ENCODE results near the gene DNM2. TPM values are rescaled to one million over a fixed set of nuclear protein-coding genes. Genes with fewer than 3 reads are reported as not detected.

DNM2 gene
- total RNA-seq, 4 donors from 2014 or later, result 353 to 827 (median 464) TPM

- H3K4me1 ChIP-seq, result no peaks in the 10 kb centered on the region
- H3K9me3 ChIP-seq, result no peaks in the 10 kb centered on the region
- DNase-seq, result peak in 2 of 3 donors; percentile 49 to 66
- H3K27me3 ChIP-seq, result no peaks in the 10 kb centered on the region
- TF ChIP-seq POLR2A (IDR thresholded peaks at IDR 0.05) (no peak), CTCF (IDR thresholded peaks at IDR 0.05) (no peak)
- peak overlapping the region in 2 of 4 donors; percentile 36 to 63 for H3K27ac ChIP-seq
- H3K4me3 ChIP-seq, result peak overlapping the region in 1 of 4 donors; percentile 3
- peaks cover 0 to 97% (median 4%) of the 10 kb centered on the region in 3 donors for H3K36me3 ChIP-seq
These were observed 79.8 kb downstream of the DNM2 start for GRCh38 chr19:10797541-10798256.

DNA sequence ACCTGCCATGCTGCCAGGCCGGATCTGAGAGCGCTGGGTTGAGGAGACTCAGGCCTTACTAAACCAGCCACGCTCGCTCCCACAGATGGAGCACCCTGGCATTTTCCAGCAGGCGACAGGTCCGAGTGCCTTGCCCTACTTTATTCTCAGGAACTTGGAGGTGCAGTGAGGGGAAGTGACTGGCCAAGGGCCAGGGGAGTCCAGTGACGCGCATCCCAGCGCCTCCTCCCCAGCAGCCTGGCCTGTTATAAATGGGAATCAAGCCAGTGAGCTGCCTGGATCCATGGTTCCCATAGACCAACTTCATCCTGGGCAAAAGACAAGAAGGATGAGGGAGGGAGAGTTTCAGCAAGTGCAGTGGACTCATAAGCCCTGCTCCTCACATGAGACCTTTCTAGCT, 82.6 kb downstream of the DNM2 start:
- no peaks in the 10 kb centered on the region for H3K4me1 ChIP-seq
- TF ChIP-seq POLR2A (IDR thresholded peaks at IDR 0.05) (no peak), CTCF (IDR thresholded peaks at IDR 0.05) (no peak)
- no peak overlapping the region for H3K27ac ChIP-seq
- H3K27me3 ChIP-seq, result no peaks in the 10 kb centered on the region
- DNase-seq, result no peak
- H3K4me3 ChIP-seq, result no peak overlapping the region
- no peaks in the 10 kb centered on the region for H3K9me3 ChIP-seq
- peaks cover 0 to 97% (median 4%) of the 10 kb centered on the region in 3 donors for H3K36me3 ChIP-seq

- H3K36me3 ChIP-seq, result peaks cover 0 to 97% (median 0%) of the 10 kb centered on the region in 3 donors
These were observed 84.6 kb downstream of the DNM2 start for GRCh38 chr19:10802479-10802878.

DNA sequence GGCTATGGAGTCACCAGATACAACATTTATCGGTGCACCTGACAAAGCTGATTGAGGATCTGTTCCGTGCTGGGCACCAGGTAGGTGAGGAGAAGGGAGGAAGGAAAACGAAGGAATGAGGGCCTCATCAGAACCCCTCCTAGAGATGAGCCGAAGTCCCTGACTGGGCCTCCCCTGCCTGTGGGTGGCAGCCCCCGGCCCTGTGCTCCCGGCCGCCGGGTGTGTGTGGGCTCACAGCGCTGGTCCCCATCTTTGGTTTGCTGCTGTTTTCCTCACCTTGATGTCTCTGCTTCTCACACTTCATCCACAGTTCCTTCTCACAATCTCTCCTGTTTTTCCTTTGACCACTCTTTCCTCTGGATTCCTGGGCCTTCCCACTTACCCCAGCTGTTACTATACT, 85.4 kb downstream of the DNM2 start:
- H3K27me3 ChIP-seq, result no peaks in the 10 kb centered on the region
- TF ChIP-seq POLR2A (IDR thresholded peaks at IDR 0.05) (no peak), CTCF (IDR thresholded peaks at IDR 0.05) (no peak)
- no peak overlapping the region for H3K27ac ChIP-seq
- no peaks in the 10 kb centered on the region for H3K9me3 ChIP-seq
- H3K4me3 ChIP-seq, result no peak overlapping the region
- DNase-seq, result no peak
- no peaks in the 10 kb centered on the region for H3K4me1 ChIP-seq
- H3K36me3 ChIP-seq, result peaks cover 0 to 97% (median 0%) of the 10 kb centered on the region in 3 donors

More at GRCh38 chr19:10802479-10802878, 84.6 kb downstream of the DNM2 start:
- no peaks in the 10 kb centered on the region for H3K27me3 ChIP-seq
- no peaks in the 10 kb centered on the region for H3K4me1 ChIP-seq
- TF ChIP-seq CTCF (IDR thresholded peaks at IDR 0.05) (no peak), POLR2A (IDR thresholded peaks at IDR 0.05) (no peak)
- DNase-seq, result no peak
- no peak overlapping the region for H3K4me3 ChIP-seq
- H3K9me3 ChIP-seq, result no peaks in the 10 kb centered on the region
- H3K27ac ChIP-seq, result no peak overlapping the region

DNA sequence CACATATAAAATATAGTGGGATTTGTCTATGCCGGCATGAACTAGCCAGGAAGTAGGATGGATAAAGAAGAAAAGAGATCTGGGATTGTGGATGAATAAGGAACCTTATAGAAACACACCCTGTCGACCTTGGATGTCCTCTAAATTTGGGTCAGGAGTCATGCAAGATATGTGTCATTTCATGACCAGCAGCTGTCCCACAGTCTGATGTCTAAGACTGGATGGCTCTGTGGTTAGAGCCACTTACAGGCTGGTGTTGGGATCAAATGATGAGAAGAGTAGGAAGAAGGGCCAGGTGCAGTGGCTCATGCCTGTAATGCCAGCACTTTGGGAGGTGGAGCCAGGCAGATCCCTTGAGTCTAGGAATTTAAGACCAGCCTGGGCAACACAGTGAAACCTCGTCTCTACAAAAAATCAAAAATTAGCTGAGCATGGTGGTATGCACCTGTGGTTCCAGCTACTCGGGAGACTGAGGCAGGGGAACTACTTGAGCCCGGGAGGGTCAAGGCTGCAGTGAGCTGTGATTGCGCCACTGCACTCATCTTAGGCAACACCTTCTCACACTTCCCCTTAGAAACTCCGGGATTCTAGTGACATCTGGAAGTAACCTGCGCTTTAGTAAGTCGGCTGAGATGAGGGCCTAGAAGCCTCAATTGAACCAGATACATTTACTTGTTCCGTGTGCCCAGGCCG, 87.3 kb downstream of the DNM2 start:
- TF ChIP-seq CTCF (IDR thresholded peaks at IDR 0.05) (no peak), POLR2A (IDR thresholded peaks at IDR 0.05) (no peak)
- no peak for DNase-seq
- Histone ChIP-seq H3K27me3 (no peaks in the 10 kb centered on the region), H3K9me3 (no peaks in the 10 kb centered on the region), H3K4me3 (no peak overlapping the region), H3K27ac (no peak overlapping the region), H3K4me1 (no peaks in the 10 kb centered on the region), H3K36me3 (peaks cover 0 to 97% (median 0%) of the 10 kb centered on the region in 3 donors)

Measured in Peyer's patch (tissue), 4 donors.